Ovary (tissue), 3 donors: ENCODE measurements around the gene C7.

Experiments used
- CTCF ChIP-seq, 3 donors: fragments of 450-650 bp in 2 of 3; fragments of 200-600 bp in 1 of 3; IDR thresholded peaks; one replicate each; pipeline versions ENCODE4 v1.5.1 to v1.8.0; 2016 to 2022; ENCODE audit warnings: antibody characterized with exemption in 3 of 3, mild to moderate bottlenecking in 1 of 3
- POLR2A ChIP-seq: fragments of 450-650 bp; IDR thresholded peaks from one replicate; pipeline ENCODE4 v1.6.1; 2017; ENCODE audit warnings: antibody characterized with exemption, mild to moderate bottlenecking, moderate library complexity
- donor health status: DM: no; HTN: no; CAD: no.

- TF ChIP-seq CTCF (IDR thresholded peaks at IDR 0.05) (no peak), POLR2A (no peak)
Observed at GRCh38 chr5:40916226-40916625, 6.9 kb downstream of the C7 start.
